ENCODE results near the gene LRTM1.

- TF ChIP-seq, protein P1, sequence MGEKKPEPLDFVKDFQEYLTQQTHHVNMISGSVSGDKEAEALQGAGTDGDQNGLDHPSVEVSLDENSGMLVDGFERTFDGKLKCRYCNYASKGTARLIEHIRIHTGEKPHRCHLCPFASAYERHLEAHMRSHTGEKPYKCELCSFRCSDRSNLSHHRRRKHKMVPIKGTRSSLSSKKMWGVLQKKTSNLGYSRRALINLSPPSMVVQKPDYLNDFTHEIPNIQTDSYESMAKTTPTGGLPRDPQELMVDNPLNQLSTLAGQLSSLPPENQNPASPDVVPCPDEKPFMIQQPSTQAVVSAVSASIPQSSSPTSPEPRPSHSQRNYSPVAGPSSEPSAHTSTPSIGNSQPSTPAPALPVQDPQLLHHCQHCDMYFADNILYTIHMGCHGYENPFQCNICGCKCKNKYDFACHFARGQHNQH (CRISPR knock-in tag; IDR thresholded peaks at IDR 0.05) = no peak
- TF ChIP-seq, protein P2, sequence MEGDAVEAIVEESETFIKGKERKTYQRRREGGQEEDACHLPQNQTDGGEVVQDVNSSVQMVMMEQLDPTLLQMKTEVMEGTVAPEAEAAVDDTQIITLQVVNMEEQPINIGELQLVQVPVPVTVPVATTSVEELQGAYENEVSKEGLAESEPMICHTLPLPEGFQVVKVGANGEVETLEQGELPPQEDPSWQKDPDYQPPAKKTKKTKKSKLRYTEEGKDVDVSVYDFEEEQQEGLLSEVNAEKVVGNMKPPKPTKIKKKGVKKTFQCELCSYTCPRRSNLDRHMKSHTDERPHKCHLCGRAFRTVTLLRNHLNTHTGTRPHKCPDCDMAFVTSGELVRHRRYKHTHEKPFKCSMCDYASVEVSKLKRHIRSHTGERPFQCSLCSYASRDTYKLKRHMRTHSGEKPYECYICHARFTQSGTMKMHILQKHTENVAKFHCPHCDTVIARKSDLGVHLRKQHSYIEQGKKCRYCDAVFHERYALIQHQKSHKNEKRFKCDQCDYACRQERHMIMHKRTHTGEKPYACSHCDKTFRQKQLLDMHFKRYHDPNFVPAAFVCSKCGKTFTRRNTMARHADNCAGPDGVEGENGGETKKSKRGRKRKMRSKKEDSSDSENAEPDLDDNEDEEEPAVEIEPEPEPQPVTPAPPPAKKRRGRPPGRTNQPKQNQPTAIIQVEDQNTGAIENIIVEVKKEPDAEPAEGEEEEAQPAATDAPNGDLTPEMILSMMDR (CRISPR knock-in tag; IDR thresholded peaks at IDR 0.05) = no peak
- TF ChIP-seq EP300 (IDR thresholded peaks at IDR 0.05; ENCODE audit: low read depth in 2 of 2, low read length in 2 of 2) (no peak), EP300 (CRISPR knock-in tag; IDR thresholded peaks at IDR 0.05; ENCODE audit: borderline replicate concordance) (no peak)
Observed at GRCh38 chr3:54892168-54892567, 35.7 kb downstream of the LRTM1 start.

All from HepG2 (cell line).